Activated naive CD4-positive, alpha-beta T cell treated with anti-CD3 and anti-CD28 coated beads for 36 hours (primary cell): ENCODE measurements around the gene DKC1. TPM values are rescaled to one million over a fixed set of nuclear protein-coding genes. Genes with fewer than 3 reads are reported as not detected.
"Not testable (repeated sequence)": the region's sequence is repeated elsewhere in the genome, so short reads cannot be mapped to it uniquely, and the experiment has no call there.

ENCODE experiments used
- CTCF ChIA-PET: fragments of 350-600 bp; sonication (Branson Sonifier 250); formaldehyde crosslinking; loops from one replicate; lab custom pipeline; 2021; ENCODE audit warnings: antibody characterized with exemption; lab: Charles Lee
- DNase-seq: peaks from one replicate; pipeline ENCODE4 v3.0.0-alpha.2; 2020
- H3K27ac Mint-ChIP-seq: one replicate; pipeline ENCODE4 v1.8.0; 2021; ENCODE audit warnings: mild to moderate bottlenecking, mixed read lengths
- H3K27me3 Mint-ChIP-seq: one replicate; pipeline ENCODE4 v1.8.0; 2021; ENCODE audit warnings: low read depth, mixed read lengths
- H3K36me3 Mint-ChIP-seq: one replicate; pipeline ENCODE4 v1.8.0; 2021; ENCODE audit warnings: low read depth, mixed read lengths
- H3K4me1 Mint-ChIP-seq: one replicate; pipeline ENCODE4 v1.8.0; 2021; ENCODE audit warnings: low read depth, mixed read lengths
- H3K4me3 Mint-ChIP-seq: one replicate; pipeline ENCODE4 v1.8.0; 2021; ENCODE audit warnings: mild to moderate bottlenecking, moderate library complexity, mixed read lengths
- H3K9me3 Mint-ChIP-seq: one replicate; pipeline ENCODE4 v1.8.0; 2021; ENCODE audit warnings: mixed read lengths
- intact Hi-C: fragments of 100-400 bp; cut with micrococcal nuclease; formaldehyde crosslinking; loops from one replicate; pipeline ENCODE4 v1.15.1; 2023
- total RNA-seq, 2 experiments: library from RNA; stranded (reverse); gene quantifications; one replicate each; pipeline ENCODE4 v1.2.3, GENCODE V29; 2021

DKC1 gene
- total RNA-seq, 2 experiments from 2014 or later = 124 to 127 TPM

DNA sequence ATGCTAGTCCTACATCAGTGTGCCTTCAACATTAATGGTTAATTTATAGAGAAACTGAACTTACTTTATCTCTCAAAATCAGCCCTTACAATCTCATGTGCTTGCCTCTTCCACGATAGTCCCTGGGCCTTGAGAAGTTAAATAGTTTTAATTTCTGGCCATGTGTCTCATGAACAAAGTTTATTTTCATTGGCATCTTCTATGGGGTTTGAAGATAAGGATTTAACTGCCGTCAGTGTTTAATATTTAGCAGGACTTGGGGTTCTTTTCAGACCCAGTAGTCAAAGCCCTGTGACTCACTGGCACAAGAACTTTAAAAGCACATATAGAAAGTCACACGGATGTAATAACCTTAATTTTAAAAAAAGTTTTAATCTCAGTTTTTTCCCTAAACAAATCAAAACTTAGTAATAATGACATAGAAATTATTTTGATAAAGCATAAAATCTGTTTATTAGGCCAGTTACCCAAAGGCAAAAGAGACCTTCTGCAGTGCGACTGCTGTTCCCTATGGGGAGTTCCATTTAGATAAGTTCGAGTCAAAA lies 52.7 kb downstream of the DKC1 start:
- H3K4me1 Mint-ChIP-seq = no peaks in the 10 kb centered on the region
- DNase-seq = no peak
- CTCF ChIA-PET = no interaction called here
- no peak overlapping the region for H3K4me3 Mint-ChIP-seq
- intact Hi-C loops = no loop called here
- no peaks in the 10 kb centered on the region for H3K9me3 Mint-ChIP-seq
- no peak overlapping the region for H3K27ac Mint-ChIP-seq
- peaks cover 2% of the 10 kb centered on the region for H3K27me3 Mint-ChIP-seq
- no peaks in the 10 kb centered on the region for H3K36me3 Mint-ChIP-seq

DNA sequence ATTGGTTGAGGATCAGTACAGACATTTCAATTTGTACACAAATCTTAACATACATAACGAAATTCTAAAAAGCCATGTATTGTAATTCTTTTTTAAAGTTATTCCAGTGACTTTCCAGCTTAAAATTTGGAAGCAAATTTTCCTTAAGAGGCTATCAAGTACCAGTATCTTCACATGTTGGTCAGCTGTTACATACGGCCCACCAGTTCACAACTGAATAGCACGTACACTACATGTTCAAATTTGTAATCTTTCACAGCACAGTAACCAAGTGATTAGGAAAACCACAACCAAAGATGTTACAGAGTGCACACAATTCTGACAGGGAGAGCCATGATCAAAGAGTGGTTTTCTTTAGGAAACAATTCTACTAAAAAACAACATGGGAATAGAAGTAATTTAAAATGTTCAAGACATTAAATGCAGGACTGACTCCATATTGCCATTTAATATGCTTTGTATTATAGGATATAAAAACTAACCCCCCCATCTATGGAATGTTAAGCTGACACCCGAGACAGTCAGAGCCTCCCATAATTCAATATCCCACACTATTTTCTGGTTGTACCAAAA lies 53.7 kb downstream of the DKC1 start:
- H3K9me3 Mint-ChIP-seq, H3K4me3 Mint-ChIP-seq, H3K27me3 Mint-ChIP-seq, CTCF ChIA-PET, H3K4me1 Mint-ChIP-seq, H3K27ac Mint-ChIP-seq, intact Hi-C loops, DNase-seq, H3K36me3 Mint-ChIP-seq: not testable (repeated sequence)

DNA sequence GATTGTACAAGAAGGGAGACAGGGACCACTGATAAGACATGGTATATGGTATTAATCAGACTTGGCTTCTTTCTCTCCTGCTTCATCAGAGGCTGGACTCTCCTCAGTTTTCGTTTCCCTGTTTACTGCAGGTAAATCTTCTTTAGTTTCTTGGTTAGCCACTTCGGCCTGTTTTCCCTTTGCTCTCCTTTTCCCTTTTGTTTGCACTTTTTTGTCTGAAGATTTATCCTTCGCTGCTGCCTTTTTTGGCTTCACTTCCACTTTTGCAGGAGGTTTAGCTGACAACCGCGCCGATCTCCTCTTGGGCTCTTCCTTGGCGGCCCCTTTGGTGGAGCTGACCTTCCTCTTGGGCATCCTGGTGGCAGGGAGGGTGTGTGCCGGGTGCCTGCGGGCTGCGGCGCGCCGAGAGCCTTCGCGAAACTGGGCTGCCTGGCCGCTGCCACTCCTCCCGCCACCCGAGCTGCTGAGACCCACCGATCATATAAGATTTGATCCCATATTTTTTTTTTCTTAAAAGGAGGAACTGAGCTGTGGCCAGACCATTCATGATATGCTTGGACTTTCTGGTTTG lies 54.5 kb downstream of the DKC1 start:
- CTCF ChIA-PET = interaction anchor here (0.7 kb wide), 1 partner anchor 47 kb away, joined by 3 read pairs; no protein-coding TSS in a partner anchor

DNA sequence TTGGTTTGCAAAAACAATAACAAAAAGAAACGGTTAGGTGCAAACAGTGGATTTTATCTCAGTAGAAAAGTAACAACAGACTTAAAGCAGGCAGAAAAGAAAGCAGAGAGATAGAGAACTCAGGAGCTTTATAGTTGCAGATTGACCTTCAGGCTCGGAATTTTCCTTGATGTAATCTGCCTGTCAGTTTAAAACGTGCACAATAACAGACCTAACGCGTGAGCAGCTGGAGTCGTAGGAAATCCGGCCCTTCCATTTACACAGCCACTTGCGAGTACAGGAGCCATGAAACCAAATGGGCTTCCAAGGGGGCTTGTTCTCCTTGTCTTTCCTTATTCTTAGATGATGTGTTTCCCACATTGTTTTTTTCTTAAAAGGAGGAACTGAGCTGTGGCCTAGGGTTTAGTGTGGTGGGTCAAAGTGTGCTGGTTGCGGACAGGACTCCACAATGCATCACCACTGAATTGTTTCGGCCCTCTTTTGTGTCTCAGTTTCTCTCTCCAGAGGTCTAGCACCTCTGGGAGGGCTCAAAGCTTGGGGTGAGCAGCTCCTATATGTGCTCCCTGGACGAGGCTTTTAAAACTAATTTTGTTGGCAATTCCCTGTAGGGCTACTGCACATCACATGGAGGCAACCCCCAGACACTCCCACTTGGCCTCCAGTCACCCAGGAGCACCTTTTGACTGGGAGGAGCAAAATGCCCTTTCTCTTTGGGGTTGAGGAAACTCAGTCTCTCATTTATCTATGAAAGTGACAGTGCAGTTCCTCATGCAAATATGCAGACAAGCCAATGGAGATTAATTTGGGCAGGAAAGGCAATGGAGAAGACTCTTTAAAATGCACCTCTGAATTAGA lies 56.5 kb downstream of the DKC1 start:
- CTCF ChIA-PET = no interaction called here
- no peak overlapping the region for H3K4me3 Mint-ChIP-seq
- H3K27me3 Mint-ChIP-seq = no peaks in the 10 kb centered on the region
- no peak overlapping the region for H3K27ac Mint-ChIP-seq
- H3K4me1 Mint-ChIP-seq = no peaks in the 10 kb centered on the region
- intact Hi-C loops = no loop called here
- no peaks in the 10 kb centered on the region for H3K9me3 Mint-ChIP-seq
- no peak for DNase-seq
- H3K36me3 Mint-ChIP-seq = no peaks in the 10 kb centered on the region

More for the DNA sequence above, 54.5 kb downstream of the DKC1 start:
- H3K27ac Mint-ChIP-seq, DNase-seq, H3K36me3 Mint-ChIP-seq, H3K9me3 Mint-ChIP-seq, H3K27me3 Mint-ChIP-seq, intact Hi-C loops, H3K4me3 Mint-ChIP-seq, H3K4me1 Mint-ChIP-seq: not testable (repeated sequence)

DNA sequence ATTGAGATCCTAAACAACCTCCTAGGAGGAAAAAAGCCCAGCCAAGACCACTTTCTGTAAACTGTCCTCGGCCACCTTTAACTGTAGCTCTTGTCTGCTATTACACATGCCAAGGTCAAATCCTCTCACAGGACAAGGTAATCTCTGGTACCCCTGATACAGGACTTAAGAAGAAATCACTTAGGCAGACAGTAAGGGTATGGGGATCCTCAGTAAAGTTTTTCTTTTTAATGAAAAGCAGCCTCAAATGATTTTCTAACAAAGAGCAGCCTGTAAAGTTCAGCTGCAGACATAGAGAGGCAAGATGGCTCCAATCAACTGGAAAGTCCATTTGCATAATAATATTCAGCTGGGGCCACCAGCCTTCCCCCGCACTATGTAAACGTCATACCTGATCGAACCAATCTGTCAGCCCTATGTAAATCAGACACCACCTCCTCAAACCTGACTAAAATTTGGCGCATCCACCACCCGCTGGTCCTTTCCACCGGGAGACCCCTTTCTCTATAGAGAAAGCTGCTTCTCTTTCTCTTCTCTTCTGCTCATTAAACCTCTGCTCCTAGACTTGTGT lies 57.2 kb downstream of the DKC1 start:
- CTCF ChIA-PET = no interaction called here
- Mint-ChIP-seq H3K4me1 (no peaks in the 10 kb centered on the region), H3K36me3 (no peaks in the 10 kb centered on the region), H3K27ac (no peak overlapping the region), H3K9me3 (no peaks in the 10 kb centered on the region), H3K27me3 (no peaks in the 10 kb centered on the region), H3K4me3 (no peak overlapping the region)
- intact Hi-C loops = no loop called here
- no peak for DNase-seq

DNA sequence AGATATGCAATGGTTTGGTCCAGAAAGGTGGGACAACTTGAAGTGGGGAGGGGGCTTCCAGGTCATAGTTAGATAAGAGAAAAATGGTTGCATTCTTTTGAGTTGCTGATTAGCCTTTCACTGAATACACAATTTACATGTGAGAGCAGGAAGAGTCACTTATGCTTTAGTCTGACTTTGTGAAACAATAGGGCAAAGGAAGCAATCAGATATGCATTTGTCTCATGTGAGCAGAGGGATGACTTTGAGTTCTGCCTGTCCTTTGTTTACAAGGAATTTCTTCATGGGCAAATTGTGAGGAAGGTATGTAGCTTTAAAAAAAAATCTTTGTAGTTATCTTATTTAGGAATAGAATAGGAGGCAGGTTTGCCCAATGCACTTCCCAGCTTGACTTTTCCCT lies 58.9 kb downstream of the DKC1 start:
- H3K9me3 Mint-ChIP-seq = no peaks in the 10 kb centered on the region
- intact Hi-C loops = no loop called here
- no peaks in the 10 kb centered on the region for H3K4me1 Mint-ChIP-seq
- no peaks in the 10 kb centered on the region for H3K27me3 Mint-ChIP-seq
- no peak overlapping the region for H3K27ac Mint-ChIP-seq
- no peak for DNase-seq
- H3K4me3 Mint-ChIP-seq = no peak overlapping the region
- CTCF ChIA-PET = interaction anchor here (0.8 kb wide), 1 partner anchor 47 kb away, joined by 3 read pairs; no protein-coding TSS in a partner anchor
- H3K36me3 Mint-ChIP-seq = no peaks in the 10 kb centered on the region

DNA sequence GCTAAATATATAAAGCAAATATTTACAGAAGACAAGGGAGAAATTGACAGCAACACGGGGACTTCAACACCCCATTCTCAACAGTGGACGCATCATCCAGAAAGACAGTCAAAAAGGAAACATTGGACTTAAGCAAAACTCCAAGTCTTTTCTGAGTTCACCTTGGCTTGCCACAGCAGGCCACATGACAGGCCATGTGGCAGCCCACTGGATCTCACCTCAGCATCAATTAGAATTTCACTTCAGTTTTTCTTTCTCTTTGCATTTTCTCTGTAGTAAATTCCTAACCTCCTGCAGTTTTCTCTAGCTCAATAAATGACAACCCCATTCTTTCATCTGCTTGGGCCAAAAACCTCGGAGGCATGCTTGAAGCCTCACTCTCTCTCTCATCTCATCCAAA lies 59.4 kb downstream of the DKC1 start:
- H3K27me3 Mint-ChIP-seq = no peaks in the 10 kb centered on the region
- no peak for DNase-seq
- H3K4me1 Mint-ChIP-seq = no peaks in the 10 kb centered on the region
- no peak overlapping the region for H3K4me3 Mint-ChIP-seq
- no peak overlapping the region for H3K27ac Mint-ChIP-seq
- H3K9me3 Mint-ChIP-seq = no peaks in the 10 kb centered on the region
- CTCF ChIA-PET = interaction anchor here (0.8 kb wide), 1 partner anchor 47 kb away, joined by 3 read pairs; no protein-coding TSS in a partner anchor
- no peaks in the 10 kb centered on the region for H3K36me3 Mint-ChIP-seq
- intact Hi-C loops = no loop called here

DNA sequence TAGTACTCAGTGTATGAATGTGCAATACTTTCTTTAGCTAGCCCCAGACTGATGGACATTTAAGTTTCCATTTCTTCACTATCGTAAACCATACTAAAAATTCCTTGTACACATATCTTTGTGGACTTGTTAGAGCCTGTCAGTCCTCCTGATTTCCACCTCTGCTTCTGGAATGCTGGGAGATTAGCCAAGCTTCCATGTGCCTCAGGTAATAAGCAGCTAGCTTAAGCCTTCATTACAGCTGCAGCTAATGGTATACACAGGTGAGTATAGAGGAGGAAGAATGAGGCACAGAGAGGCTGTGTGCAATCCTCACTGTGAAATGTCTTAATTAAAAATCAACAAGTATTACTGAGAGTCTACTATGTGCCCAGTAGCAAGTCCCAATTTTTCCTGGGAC lies 62.0 kb downstream of the DKC1 start:
- Mint-ChIP-seq H3K27me3 (no peaks in the 10 kb centered on the region), H3K27ac (no peak overlapping the region), H3K9me3 (no peaks in the 10 kb centered on the region), H3K36me3 (no peaks in the 10 kb centered on the region), H3K4me1 (peaks cover 14% of the 10 kb centered on the region), H3K4me3 (no peak overlapping the region)
- no peak for DNase-seq
- CTCF ChIA-PET = no interaction called here
- intact Hi-C loops = no loop called here

DNA sequence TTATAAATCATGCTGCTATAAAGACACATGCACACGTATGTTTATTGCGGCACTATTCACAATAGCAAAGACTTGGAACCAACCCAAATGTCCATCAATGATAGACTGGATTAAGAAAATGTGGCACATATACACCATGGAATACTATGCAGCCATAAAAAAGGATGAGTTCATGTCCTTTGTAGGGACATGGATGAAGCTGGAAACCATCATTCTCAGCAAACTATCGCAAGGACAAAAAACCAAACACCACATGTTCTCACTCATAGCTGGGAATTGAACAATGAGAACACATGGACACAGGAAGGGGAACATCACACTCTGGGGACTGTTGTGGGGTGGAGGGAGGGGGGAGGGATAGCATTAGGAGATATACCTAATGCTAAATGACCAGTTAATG lies 62.9 kb downstream of the DKC1 start:
- peaks cover 14% of the 10 kb centered on the region for H3K4me1 Mint-ChIP-seq
- H3K36me3 Mint-ChIP-seq, H3K27ac Mint-ChIP-seq, CTCF ChIA-PET, intact Hi-C loops, H3K27me3 Mint-ChIP-seq, DNase-seq, H3K9me3 Mint-ChIP-seq, H3K4me3 Mint-ChIP-seq: not testable (repeated sequence)

Other genes with a start within 250 kb of the DKC1 start
- gene FAM3A, start 246.6 kb upstream of the DKC1 start, total RNA-seq = 10 to 100 TPM; 17.8 to 21.4 TPM
- 10 to 100 TPM; 63.7 to 64.4 TPM for gene G6PD, start 216.0 kb upstream of the DKC1 start, total RNA-seq
- 10 to 100 TPM; 42.2 to 42.6 TPM for gene IKBKG, start 215.2 kb upstream of the DKC1 start, total RNA-seq
- gene CTAG1A, start 177.7 kb upstream of the DKC1 start, total RNA-seq = not detected
- gene CTAG1B, start 143.6 kb upstream of the DKC1 start, total RNA-seq = not detected
- gene CTAG2, start 109.3 kb upstream of the DKC1 start, total RNA-seq = not detected
- gene GAB3, start 11.8 kb upstream of the DKC1 start, total RNA-seq = 1 to 10 TPM; 1.0 to 1.4 TPM
- gene MPP1, start 42.6 kb downstream of the DKC1 start, total RNA-seq = 10 to 100 TPM; 23.9 to 24.3 TPM
- not detected for gene SMIM9, start 71.8 kb downstream of the DKC1 start, total RNA-seq
- 10 to 100 TPM; 33.7 to 35.0 TPM for gene F8A1, start 123.5 kb downstream of the DKC1 start, total RNA-seq